ENCODE measurements around the gene ZBTB7A. TPM values are rescaled to one million over a fixed set of nuclear protein-coding genes. Genes with fewer than 3 reads are reported as not detected.

Gene ZBTB7A
- polyA plus RNA-seq, 2 of the 4 experiments (the other 2 are of a cell fraction), result 2.3 to 11.6 TPM

GRCh38 chr19:4058693-4059452 lies 7.8 kb downstream of the ZBTB7A start:
- Histone ChIP-seq H3K4me2 (peak overlapping the region; percentile 90), H3K4me1 (peaks cover 62% of the 10 kb centered on the region), H3K9me3 (no peaks in the 10 kb centered on the region), H3K27ac (peak overlapping the region; percentile 93 to 96), H3K4me3 (peak overlapping the region; percentile 26; the same call in 2 of the 3 replicates)
- WGBS (ENCODE audit: missing lambda C conversion rate), result 69% methylated on average over 8 of the region's 30 CpGs
- CTCF ChIA-PET, result interaction anchor here (1.2 to 1.8 kb wide), 2 partner anchors 74 to 82 kb away, joined by 3 to 10 read pairs; partner anchors contain the start of gene EEF2
- POLR2A ChIA-PET, result interaction anchor here (1.0 kb wide), 1 partner anchor 188 kb away, joined by 3 read pairs; the partner anchor contains the start of gene YJU2
- TF ChIP-seq CBX8 (IDR thresholded peaks at IDR 0.05), result no peak
- TF ChIP-seq EHMT2 (IDR thresholded peaks at IDR 0.05; ENCODE audit: low read depth), result no peak
- no peak for TF ChIP-seq FOSB (CRISPR knock-in tag; IDR thresholded peaks at IDR 0.05)
- TF ChIP-seq PBX3 (IDR thresholded peaks at IDR 0.05), result no peak
- TF ChIP-seq ZNF302 (CRISPR knock-in tag; IDR thresholded peaks at IDR 0.05), result no peak
- ATAC-seq, result peak; percentile 4 to 17; a peak in 5 of 6 replicates
- no peak for DNase-seq (ENCODE audit: low read depth in 1 of 2, low spot score in 1 of 2)
- no peak for FAIRE-seq

GRCh38 chr19:4057931-4058692 lies 8.6 kb downstream of the ZBTB7A start:
- WGBS (ENCODE audit: missing lambda C conversion rate), result 38% methylated on average over 6 of the region's 22 CpGs
- Histone ChIP-seq H3K27ac (peak overlapping the region; percentile 93 to 96), H3K4me1 (peaks cover 62% of the 10 kb centered on the region), H3K9me3 (no peaks in the 10 kb centered on the region), H3K4me2 (peak overlapping the region; percentile 90), H3K4me3 (peak overlapping the region; percentile 26; the same call in 2 of the 3 replicates)
- ChIA-PET POLR2A (interaction anchor here (1.0 kb wide), 1 partner anchor 189 kb away, joined by 3 read pairs; the partner anchor contains the start of gene YJU2), CTCF (interaction anchor here (0.6 to 1.8 kb wide), 3 partner anchors 18 to 83 kb away, joined by 3 to 10 read pairs (median 3); partner anchors contain the start of gene EEF2)
- TF ChIP-seq SMC3 (IDR thresholded peaks at IDR 0.05), result 0 out of 3 replicates have a peak, but pooled peaks have one; percentile 24
- no peak for TF ChIP-seq TP53 (CRISPR knock-in tag; IDR thresholded peaks at IDR 0.05)
- TF ChIP-seq FOSL2 (IDR thresholded peaks at IDR 0.05), result peak; percentile 47; the same call in 1 of the 2 replicates
- peak; percentile 85 for TF ChIP-seq FOSL2 (CRISPR knock-in tag; IDR thresholded peaks at IDR 0.05)
- no peak for TF ChIP-seq HES2 (IDR thresholded peaks at IDR 0.05)
- TF ChIP-seq RCOR1 (IDR thresholded peaks at IDR 0.05; ENCODE audit: low read depth, low read length), result 0 out of 2 replicates have a peak, but pooled peaks have one; percentile 22
- TF ChIP-seq KDM1A (IDR thresholded peaks at IDR 0.05; ENCODE audit: low read depth), result peak; percentile 70; the same call in 1 of the 2 replicates
- TF ChIP-seq MAX (IDR thresholded peaks at IDR 0.05), result peak; percentile 34; the same call in 1 of the 2 replicates
- TF ChIP-seq CEBPB (IDR thresholded peaks at IDR 0.05), result peak; percentile 64 to 88
- ATAC-seq, result peak; percentile 74 to 76
- DNase-seq (ENCODE audit: low read depth in 1 of 2, low spot score in 1 of 2), result peak; percentile 73 to 74
- FAIRE-seq, result no peak

GRCh38 chr19:4055209-4055552 lies 11.5 kb downstream of the ZBTB7A start:
- no peak overlapping the region for H3K4me2 ChIP-seq
- FAIRE-seq (no peak), ATAC-seq (no peak), DNase-seq (ENCODE audit: low read depth in 1 of 2, low spot score in 1 of 2) (no peak)
- 97% methylated on average over 9 of the region's 20 CpGs for WGBS (ENCODE audit: missing lambda C conversion rate)
- peaks cover 54% of the 10 kb centered on the region for H3K4me1 ChIP-seq
- no peaks in the 10 kb centered on the region for H3K9me3 ChIP-seq
- POLR2A ChIA-PET, result no interaction called here
- CTCF ChIA-PET, result no interaction called here
- TF ChIP-seq SMC3 (IDR thresholded peaks at IDR 0.05), result no peak
- no peak for TF ChIP-seq FOXS1 (CRISPR knock-in tag; IDR thresholded peaks at IDR 0.05)
- no peak for TF ChIP-seq HMGXB4 (CRISPR knock-in tag; IDR thresholded peaks at IDR 0.05; ENCODE audit: borderline replicate concordance)
- TF ChIP-seq RFX5 (IDR thresholded peaks at IDR 0.05), result no peak
- no peak for TF ChIP-seq CEBPB (IDR thresholded peaks at IDR 0.05)
- no peak for TF ChIP-seq RAD21 (conservative IDR thresholded peaks at IDR 0.05 in 1 of 2, IDR thresholded peaks at IDR 0.05 in 1 of 2)
- TF ChIP-seq MAX (IDR thresholded peaks at IDR 0.05), result no peak
- TF ChIP-seq NFE2L2 (conservative IDR thresholded peaks at IDR 0.05; ENCODE audit: low read length), result no peak
- H3K27ac ChIP-seq, result no peak overlapping the region
- H3K4me3 ChIP-seq, result no peak overlapping the region

Data from A549 (cell line).